ENCODE measurements around the gene COL6A5.
"Not testable (repeated sequence)": the region's sequence is repeated elsewhere in the genome, so short reads cannot be mapped to it uniquely, and the experiment has no call there.

DNA sequence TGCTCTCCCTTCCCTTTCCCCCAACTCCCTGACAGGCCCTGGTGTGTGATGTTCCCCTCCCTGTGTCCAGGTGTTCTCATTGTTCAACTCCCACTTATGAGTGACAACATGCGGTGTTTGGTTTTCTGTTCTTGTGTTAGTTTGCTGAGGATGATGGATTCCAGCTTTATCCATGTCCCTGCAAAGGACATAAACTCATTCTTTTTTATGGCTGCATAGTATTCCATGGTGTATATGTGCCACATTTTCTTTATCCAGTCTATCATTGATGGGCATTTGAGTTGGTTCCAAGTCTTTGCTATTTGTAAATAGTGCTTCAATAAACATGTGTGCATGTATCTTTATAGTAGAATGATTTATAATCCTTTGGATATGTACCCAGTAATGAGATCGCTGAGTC lies 2.8 kb downstream of the COL6A5 start:
- TF ChIP-seq, protein P1, sequence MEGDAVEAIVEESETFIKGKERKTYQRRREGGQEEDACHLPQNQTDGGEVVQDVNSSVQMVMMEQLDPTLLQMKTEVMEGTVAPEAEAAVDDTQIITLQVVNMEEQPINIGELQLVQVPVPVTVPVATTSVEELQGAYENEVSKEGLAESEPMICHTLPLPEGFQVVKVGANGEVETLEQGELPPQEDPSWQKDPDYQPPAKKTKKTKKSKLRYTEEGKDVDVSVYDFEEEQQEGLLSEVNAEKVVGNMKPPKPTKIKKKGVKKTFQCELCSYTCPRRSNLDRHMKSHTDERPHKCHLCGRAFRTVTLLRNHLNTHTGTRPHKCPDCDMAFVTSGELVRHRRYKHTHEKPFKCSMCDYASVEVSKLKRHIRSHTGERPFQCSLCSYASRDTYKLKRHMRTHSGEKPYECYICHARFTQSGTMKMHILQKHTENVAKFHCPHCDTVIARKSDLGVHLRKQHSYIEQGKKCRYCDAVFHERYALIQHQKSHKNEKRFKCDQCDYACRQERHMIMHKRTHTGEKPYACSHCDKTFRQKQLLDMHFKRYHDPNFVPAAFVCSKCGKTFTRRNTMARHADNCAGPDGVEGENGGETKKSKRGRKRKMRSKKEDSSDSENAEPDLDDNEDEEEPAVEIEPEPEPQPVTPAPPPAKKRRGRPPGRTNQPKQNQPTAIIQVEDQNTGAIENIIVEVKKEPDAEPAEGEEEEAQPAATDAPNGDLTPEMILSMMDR (IDR thresholded peaks at IDR 0.05): not testable (repeated sequence)
- TF ChIP-seq POLR2A (IDR thresholded peaks at IDR 0.05): not testable (repeated sequence)

Data from ovary (tissue), 3 donors.